Right ventricle myocardium inferior (tissue), 1 donor: ENCODE measurements around the gene TBRG4. TPM values are rescaled to one million over a fixed set of nuclear protein-coding genes. Genes with fewer than 3 reads are reported as not detected.

ENCODE experiments used
- ATAC-seq: fragments of 200-7000 bp; cut with Tn5 transposase; one replicate; pipeline ENCODE4 v1.9.1; 2020; ENCODE audit warnings: mild to moderate bottlenecking, moderate library complexity
- DNase-seq: peaks from one replicate; pipeline ENCODE4 v3.0.0; 2021; ENCODE audit errors: missing footprints
- intact Hi-C: fragments of 100-400 bp; cut with DNase I; formaldehyde crosslinking; loops from one replicate; pipeline ENCODE4 v1.11.0; 2022
- total RNA-seq: library from RNA; stranded (reverse); fragmentation: NEBNext Ultra II Directional; extraction: Animal tissue kit (Norgen Biotek cat#: 25700); gene quantifications from one replicate; pipeline ENCODE4 v1.2.1, GENCODE V29; 2021
- donor health status: DM: no; HTN: yes; CAD: no; lungs with severe emphysema.

The TBRG4 gene
- total RNA-seq, 1 donor from 2014 or later: 82.4 TPM

DNA sequence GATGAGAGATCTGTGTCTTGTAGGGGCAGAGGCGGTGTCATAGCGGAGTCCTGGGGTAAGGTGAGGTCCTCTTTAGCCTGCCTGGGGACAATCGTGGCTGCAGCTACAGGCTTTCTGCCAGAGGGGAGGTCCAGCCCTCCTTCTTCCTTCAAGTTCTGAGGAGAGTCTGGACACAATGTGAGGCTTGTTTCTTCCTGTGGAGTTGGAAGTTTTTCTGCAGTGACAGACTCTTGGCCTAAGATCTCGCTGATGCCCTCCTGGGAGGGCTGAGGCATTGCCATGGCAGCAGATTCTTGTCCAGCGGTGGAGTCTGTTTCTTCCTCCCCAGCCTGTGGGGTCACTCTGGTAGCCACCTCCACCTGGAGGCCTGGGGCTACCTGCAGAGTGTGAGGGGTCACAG, 27.2 kb downstream of the TBRG4 start:
- DNase-seq (no peak), ATAC-seq (no peak)
- intact Hi-C loops: no loop called here

DNA sequence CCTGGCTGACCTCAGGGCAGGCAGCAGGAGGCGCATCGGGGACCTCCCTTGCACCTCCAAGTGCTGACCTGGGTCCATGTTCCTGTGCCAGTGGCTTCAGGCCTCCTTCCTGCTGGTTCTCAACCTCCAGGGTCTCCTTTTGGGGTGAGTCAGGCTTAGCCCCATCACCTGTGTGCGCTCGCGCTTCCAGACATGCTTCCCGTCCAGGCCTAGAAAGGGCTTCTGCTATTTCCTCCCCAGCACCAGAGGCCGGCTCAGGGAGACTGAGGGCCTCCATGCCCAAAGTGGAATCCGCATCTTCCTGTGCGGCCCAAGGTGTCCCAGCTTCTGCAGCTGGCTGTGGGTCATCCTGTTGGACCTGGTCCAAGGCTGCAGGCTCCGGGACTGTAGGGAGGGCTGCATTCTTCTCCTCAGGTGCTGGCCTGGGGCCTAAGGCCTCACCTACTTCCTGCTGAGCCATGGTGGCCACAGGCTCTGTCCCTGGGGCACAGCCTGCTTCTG, 28.6 kb downstream of the TBRG4 start:
- intact Hi-C loops: no loop called here
- ATAC-seq (no peak), DNase-seq (no peak)

DNA sequence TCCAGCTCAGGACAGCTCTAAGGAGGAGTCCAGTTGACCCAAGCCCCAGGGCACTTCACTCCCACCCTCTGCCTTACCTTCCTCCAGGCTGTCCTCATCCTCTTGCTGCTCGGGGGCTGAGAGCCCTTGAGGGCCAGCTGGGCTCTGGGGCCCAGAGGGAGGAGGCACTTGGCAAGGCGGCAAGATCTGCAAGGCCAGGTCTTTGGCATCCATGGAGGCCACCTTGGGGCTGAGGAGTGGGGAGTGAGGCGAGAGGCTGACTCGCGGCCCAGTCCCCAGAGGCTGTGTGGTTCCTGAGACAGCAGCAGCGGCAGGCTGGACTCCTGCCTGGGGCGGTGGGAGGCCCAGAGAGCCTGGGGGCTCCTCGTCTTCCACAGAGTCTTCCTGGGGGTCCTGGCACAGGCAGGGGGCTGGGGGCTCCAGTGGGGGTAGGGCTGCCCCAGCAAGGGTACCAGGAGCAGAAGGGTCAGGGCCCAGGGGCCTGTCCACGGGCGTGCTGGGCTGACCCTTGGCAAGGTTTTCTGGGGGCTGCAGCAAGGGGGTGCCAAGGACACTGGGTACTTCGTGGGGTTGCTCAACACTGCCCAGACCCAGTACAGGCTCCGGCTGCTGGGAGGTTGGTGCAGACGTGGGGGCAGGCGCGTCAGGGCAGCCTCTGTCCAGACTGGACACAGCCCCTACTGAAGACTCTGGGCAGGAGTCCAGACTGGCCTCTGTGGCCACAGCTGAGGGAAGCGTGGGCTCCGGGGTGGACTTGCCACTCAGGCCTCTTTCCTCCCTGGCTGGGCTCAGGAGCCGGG, 29.3 kb downstream of the TBRG4 start:
- intact Hi-C loops: no loop called here
- no peak for DNase-seq
- peak; percentile 15 for ATAC-seq

DNA sequence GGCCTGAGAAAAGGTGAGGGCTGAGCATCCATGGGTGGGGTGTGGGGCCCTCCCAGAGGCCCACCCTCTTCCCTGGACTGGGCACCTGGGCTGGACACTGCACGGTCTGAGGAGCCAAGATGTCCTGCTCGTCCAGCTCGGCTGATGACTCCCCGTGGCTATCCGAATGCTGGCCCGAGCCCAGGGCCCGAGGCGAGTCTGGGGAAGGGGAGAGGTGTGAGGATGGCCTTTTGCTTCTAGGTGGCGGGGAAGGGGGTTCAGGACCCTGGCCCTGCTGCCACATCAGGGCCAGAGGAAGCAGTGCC, 29.9 kb downstream of the TBRG4 start:
- DNase-seq (no peak), ATAC-seq (no peak)
- intact Hi-C loops: no loop called here

DNA sequence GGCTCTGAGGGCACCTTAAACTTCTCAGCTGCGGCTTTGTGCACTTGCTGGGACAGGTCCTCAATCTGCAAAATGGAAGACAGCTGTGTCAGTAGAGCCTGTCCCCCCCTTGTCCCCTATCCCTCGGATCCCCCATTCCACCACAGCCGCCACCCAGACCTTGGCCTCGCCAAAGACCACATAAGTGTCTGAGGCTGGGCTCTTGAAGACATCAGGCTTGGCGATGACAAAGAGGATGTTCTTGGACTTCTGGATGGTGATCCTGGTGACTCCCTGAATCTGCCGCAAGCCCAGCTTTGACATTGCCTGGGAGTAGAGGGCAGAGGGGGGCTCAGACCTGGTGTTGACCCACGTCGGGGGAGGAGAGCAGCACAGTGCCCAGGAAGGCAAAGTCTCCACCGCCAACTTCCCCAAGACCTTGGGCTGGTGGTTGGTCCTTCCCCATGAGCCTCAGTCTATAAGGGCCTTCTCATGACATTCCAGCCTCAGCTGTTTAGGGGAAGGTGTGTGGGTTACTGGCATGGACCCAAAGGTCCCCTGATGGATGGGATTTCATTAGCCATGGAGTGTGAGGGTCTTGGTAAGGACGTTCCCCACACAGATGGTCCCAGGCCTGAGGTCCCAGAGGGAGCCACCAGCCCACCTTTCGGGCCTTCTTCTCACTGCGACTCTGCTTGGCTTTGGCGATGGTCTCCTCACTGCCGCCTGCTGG, 30.4 kb downstream of the TBRG4 start:
- DNase-seq: no peak
- intact Hi-C loops: no loop called here
- ATAC-seq: no peak

DNA sequence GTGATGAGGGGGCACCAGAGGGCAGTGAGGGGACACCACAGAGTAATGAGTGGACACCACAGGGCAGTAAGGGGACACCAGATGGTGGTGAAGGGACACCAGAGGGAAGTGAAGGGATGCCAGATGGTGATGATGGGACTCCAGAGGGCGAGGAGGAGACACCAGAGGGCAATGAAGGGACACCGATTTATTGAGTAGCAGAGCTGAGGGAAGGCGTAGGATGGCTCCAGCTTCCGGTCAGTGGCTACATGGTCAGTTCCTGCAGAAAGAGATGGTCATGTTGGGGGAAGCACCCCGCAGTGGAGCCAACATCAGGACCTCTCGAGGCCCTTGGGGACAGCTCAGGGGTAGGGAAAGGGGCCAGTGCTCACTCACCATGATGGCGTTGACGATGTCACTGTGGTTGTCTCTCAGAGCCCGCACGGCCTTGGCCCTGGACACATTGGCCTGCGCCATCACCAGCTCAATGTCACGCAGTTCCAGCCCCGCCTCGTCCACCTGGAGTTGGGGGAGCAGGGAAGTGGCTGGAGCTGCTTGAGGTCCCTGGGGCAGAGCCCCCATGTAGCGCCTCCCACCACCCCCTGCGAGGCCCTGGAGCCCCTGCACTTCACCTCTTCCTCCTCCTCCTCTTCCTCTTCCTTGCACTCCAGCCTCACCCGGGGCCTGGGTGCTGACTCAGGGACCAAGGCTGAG, 31.1 kb downstream of the TBRG4 start:
- intact Hi-C loops: no loop called here
- DNase-seq (no peak), ATAC-seq (peak; percentile 2)

DNA sequence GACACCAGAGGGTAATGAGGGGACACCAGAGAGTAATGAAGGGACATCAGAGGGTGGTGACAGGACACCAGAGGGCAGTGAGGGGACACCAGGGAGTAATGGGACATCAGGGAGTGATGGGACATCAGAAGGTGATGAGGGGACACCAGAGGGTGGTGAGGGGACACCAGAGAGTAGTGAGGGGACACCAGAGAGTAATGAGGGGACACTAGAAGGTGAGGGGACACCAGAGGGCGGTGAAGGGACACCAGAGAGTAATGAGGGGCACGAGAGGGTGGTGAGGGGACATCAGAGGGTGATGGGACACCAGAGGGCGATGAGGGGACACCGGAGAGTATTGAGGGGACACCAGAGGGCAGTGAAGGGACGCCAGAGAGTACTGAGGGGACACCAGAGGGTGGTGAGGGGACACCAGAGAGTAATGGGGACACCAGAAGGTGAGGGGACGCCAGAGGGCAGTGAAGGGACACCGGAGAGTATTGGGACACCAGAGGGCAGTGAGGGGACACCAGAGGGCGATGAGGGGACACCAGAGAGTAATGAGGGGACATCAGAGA, 33.3 kb downstream of the TBRG4 start:
- no peak for ATAC-seq
- DNase-seq: no peak
- intact Hi-C loops: no loop called here

DNA sequence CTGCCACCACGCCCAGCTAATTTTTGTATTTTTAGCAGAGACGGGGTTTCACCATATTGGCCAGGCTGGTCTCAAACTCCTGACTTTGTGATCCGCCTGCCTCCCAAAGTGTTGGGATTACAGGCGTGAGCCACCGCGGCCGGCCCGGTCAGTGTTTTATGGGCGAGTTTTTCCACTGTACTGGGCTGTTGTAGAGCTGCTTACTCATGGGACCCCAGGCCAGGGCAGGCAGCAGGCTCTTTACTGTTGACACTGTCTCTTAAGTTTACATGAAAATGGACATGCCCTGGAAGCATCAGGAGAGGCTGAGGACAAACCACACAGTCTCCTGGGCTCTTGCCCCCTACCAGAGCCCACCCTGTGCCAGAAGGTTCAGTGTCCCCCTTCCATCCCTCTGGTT, 33.9 kb downstream of the TBRG4 start:
- intact Hi-C loops: no loop called here
- ATAC-seq: no peak
- no peak for DNase-seq

DNA sequence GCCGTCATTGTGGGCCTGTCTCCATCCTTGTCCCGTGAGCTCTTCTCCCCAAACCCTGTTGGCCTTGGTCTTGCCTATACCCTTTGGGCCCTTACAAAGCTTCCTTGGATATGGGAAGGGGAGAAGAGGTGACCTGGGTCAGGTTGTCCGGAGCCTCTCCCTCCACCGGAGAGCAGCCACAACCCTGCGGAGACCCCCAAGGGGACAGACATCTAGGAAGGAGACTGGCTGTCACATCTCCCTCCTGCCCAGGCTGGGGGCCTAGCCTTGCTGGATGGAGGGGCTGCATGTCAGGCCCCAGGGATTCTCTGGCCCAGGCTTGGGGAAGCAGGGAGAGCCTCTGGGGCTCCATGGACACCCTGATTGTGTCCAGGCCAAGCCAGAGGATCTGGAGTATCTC, 34.6 kb downstream of the TBRG4 start:
- intact Hi-C loops: no loop called here
- DNase-seq: no peak

DNA sequence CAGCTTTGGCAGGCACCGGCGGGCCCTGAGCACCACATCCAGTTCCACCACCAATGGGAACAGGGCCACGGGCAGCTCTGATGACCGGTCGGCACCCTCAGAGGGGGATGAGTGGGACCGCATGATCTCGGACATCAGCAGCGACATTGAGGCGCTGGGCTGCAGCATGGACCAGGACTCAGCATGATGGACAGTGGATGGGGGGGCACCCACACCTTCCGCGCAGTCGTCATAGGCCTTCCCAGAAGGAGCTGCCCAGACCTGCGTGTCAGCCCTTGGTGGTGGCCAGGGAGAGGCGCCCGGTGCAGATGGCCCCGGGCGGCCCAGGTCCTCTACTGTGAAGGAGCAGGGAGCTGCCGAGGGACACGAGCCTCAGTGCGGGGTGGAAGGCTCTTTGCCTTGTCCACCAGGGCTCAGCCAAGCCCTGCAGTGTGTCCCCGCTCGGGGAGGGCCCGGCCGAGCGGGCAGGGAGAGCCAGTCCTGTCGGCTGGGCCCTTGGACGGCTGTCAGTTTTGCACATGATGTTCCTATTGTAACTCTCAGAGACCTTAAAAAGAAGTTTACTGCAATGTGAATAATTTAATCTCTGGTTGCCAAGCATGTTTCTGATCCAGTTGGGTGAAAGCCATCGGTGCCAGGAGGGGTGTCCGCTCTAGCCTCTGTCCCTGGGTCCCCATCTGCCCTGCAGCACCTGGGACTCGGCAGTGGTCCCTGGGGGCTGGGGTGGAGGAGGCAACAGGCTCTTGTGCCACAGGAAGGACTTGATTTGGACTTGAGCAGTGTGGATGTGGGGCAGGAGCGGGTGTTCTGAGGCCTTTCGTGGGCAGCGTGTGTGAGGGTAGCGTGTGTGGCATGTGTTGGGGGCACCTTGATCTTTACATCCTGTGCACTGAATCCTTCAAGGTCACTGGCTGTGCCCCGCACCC, 35.4 kb downstream of the TBRG4 start:
- DNase-seq: no peak
- intact Hi-C loops: no loop called here
- no peak for ATAC-seq

More for the DNA sequence above, 34.6 kb downstream of the TBRG4 start:
- ATAC-seq: no peak

DNA sequence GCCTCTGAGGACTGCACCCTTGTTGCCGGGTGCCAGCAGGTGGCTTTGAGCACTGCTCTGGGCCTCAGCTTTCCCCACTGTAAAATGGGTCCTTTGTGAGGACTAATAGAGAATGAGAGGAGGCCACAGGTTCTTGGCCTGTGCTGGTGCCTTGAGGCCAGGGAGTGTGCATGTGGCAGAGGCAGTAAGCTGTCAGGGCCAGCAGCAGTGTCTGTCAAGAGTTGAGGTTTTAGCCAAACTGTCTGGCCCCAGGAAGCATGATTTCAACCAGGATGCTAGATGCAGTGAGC, 36.2 kb downstream of the TBRG4 start:
- DNase-seq: no peak
- no peak for ATAC-seq
- intact Hi-C loops: no loop called here

DNA sequence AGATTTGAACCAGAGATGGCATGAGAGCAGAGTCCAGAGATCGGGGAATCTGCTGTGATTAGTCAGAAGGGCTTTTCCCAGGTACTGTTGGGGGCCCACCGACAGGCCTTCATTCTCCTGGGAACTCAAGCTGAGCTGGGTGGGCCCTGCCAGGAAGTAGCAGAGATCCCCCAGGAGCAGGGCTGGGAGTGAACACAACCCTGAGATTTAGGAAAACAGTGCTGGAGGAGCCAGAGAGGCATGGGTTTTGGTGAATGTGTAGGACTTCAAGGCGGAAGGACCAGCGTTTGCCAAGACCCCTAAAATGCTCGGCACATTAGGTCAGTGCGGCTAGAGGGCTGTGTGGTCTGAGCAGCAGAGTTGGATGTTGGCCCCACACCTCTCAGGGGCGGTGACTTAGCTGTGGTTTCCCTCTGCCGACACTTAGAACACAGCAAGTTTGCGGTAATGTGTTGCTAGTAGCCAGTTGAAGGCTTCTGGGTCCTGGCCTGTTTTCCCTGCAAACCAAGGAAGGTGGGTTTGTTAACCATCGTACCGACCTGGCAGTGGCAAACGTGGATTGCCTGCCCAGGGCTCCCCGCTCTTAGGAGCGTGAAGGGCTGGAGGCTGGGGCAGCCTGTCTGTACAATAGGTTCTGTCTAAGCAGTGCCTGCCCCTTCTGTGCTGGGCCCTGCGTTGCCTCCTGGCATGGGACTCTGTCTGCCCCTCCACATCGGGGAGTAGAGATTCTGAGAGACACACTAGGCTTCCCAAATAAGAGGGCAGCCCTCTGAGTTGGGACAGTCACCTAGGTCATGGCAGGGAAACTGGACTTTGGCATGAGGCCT, 36.8 kb downstream of the TBRG4 start:
- DNase-seq (no peak), ATAC-seq (no peak)
- intact Hi-C loops: no loop called here

DNA sequence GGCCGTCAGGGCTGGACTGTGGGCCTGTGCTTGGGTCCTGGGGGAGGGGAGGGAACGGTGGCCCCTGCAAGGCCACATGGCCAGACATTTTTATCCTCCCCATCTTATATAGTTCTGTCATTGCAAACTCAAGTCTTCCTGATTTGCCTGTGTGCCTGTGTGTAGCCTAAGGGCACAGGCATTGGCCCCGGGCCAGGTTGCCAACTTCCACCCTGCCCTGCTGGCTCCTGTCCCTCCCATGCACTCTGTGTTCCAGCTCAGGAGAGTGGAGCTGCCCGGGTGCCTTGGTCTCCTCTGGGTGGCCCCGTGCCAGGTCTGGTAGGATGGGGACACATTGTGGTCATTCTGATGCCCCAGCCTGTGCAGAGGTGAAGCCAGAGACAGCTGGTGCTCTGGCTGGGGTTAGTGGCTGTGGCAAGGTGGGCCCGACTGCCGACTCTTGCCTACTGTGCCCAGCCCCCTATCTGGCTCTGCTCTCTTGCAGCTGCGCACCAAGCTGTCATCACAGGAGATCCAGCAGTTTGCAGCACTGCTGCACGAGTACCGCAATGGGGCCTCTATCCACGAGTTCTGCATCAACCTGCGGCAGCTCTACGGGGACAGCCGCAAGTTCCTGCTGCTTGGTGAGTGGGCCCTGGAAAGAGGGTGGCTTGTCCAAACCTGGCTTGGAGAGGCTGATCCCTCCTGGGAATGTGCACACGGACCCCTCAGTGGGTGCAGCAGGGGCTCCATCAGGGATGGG, 37.5 kb downstream of the TBRG4 start:
- intact Hi-C loops: no loop called here
- DNase-seq (peak; percentile 80), ATAC-seq (peak; percentile 87)

DNA sequence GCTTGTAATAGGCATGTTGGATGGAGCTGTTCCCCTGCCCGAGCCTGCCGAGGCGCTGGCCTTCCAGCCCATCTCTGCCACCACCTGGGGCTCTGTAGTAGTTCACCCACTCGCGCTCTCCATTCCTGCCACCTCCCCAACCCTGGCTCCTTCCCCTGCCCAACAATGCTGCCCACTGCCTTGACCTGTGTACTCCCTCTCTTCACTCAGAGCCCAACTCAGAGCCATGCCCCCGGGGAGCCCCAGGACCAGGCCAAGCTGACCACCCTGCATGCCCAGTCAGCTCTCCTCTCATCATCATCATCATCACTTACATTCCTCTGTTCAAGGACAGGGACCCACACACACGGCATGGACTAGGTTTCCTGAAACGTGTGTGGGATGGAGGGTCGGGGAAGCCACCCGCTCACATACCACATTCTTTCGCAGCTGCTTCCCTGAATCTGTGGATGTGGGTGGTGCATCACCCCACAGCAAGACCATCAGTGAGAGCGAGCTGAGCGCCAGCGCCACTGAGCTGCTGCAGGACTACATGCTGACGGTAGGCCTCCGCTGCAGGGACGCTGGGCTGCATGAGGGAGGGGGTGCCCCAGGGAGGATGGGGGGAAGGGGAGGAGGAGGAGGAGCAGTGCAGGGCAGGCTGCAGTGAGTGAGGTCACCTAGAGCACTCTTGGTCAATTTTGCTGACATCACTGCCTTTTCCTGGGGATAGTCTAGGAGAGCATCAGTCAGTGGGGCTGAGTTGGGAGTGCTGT, 38.3 kb downstream of the TBRG4 start:
- ATAC-seq (no peak), DNase-seq (peak; percentile 60)
- intact Hi-C loops: no loop called here

DNA sequence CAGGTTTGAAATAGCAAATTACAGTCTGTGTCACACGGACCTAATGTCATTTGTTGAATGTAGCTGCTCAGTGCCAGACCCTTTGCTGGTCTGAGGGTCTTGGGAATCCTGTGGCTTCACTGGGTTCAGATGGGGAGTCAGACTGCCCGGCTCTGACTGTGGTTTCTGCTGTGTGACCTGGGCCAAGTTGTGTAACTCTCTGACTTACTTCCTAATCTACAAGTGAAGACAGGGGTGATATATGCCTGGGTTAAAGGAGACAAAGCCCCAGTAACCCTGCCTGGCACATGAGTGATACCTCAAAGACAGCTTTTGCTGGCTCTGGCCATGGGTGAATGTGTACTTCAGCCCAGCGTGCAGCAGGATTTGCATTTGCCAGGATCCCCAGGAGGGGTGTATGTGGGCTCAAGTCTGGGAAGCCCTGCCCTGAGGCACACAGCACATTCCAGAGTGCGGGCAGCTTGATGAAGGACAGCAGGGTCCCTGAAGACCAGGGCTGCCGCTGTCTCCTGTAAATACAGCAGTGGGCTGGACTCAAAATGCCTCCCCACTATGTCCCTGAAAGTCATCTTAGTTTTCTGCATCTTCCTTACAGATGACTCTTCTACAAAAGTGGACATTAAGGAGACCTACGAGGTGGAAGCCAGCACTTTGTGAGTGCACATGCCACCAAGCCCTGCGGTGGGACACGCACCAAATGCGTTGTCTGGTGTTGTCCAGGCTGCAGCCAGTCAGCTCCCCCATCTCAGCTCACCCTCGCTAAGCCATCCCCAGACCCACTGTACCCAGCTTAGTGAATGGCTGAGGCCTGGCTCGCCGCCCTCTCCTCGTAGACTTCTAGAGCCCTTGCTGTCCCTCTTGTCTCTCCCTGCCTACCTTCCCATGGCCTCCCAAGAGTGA, 39.1 kb downstream of the TBRG4 start:
- ATAC-seq (no peak), DNase-seq (peak; percentile 42)
- intact Hi-C loops: no loop called here

DNA sequence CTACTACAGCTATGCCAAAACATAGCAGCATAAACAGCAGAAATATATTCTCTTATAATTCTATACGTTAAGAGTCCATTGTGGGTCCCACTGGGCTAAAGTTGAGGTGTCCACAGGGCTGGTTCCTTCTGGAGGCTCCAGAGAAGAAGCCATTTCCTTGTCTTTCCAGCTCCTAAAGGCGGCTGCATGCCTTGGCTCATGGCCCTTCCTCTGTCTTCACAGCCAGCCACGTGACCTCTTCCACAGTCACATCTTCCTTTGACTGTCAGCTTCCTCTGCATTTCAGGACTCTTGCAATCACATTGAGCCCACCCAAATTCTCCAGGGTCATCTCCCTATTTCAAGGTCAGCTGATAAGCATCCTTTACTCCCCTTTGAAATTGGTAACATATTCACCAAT, 40.0 kb downstream of the TBRG4 start:
- ATAC-seq (no peak), DNase-seq (no peak)
- intact Hi-C loops: no loop called here
